Liver (tissue), 9 donors: ENCODE results near the gene HSPA12A. TPM values are rescaled to one million over a fixed set of nuclear protein-coding genes. Genes with fewer than 3 reads are reported as not detected.

Experiments used
- DNase-seq: peaks from one replicate; pipeline ENCODE4 v3.0.0-alpha.2; 2017; ENCODE audit warnings: low spot score
- H3K27ac ChIP-seq, 2 donors: one replicate each; pipeline ENCODE4 v1.7.0; 2013; ENCODE audit warnings: inconsistent platforms in 2 of 2, low read length in 2 of 2, control low read depth in 1 of 2, low read depth in 1 of 2, mild to moderate bottlenecking in 1 of 2
- H3K27me3 ChIP-seq, 4 donors: one replicate each; pipeline versions ENCODE4 v1.6.1 to v1.7.0; 2013; ENCODE audit warnings: low read length in 3 of 4, inconsistent platforms in 1 of 4, mild to moderate bottlenecking in 1 of 4, moderate library complexity in 1 of 4; ENCODE audit not compliant: control insufficient read depth in 4 of 4, insufficient read depth in 4 of 4
- H3K36me3 ChIP-seq, 4 donors: one replicate each; pipeline versions ENCODE4 v1.6.1 to v1.7.0; 2013; ENCODE audit warnings: low read length in 3 of 4, mild to moderate bottlenecking in 3 of 4, low read depth in 1 of 4, moderate library complexity in 1 of 4; ENCODE audit not compliant: control insufficient read depth in 4 of 4, insufficient read depth in 3 of 4
- H3K4me1 ChIP-seq, 4 donors: one replicate each; pipeline versions ENCODE4 v1.6.1 to v1.7.0; 2013; ENCODE audit warnings: low read length in 3 of 4, mild to moderate bottlenecking in 3 of 4, moderate library complexity in 1 of 4; ENCODE audit not compliant: control insufficient read depth in 4 of 4, insufficient read depth in 4 of 4
- H3K4me3 ChIP-seq, 3 donors: one replicate each; pipeline versions ENCODE4 v1.6.1 to v1.7.0; 2013; ENCODE audit warnings: low read length in 3 of 3, control low read depth in 1 of 3, low read depth in 1 of 3, mild to moderate bottlenecking in 1 of 3
- H3K9ac ChIP-seq, 2 donors: one replicate each; pipeline ENCODE4 v1.7.0; 2013; ENCODE audit warnings: low read length in 2 of 2, mild to moderate bottlenecking in 2 of 2, moderate library complexity in 2 of 2, control low read depth in 1 of 2, low read depth in 1 of 2
- H3K9me3 ChIP-seq, 4 donors: one replicate each; pipeline versions ENCODE4 v1.6.1 to v1.7.0; 2013; ENCODE audit warnings: low read length in 3 of 4; ENCODE audit not compliant: control insufficient read depth in 4 of 4
- ATF3 ChIP-seq: IDR thresholded peaks from 2 replicates; pipeline ENCODE4 v1.6.1; 2016; ENCODE audit warnings: antibody characterized with exemption
- FOXA1 ChIP-seq: IDR thresholded peaks from 2 replicates; pipeline ENCODE4 v1.6.1; 2016; ENCODE audit warnings: antibody characterized with exemption
- FOXA2 ChIP-seq: IDR thresholded peaks from 2 replicates; pipeline ENCODE4 v1.6.1; 2016; ENCODE audit warnings: antibody characterized with exemption
- HNF4A ChIP-seq, 2 donors: conservative IDR thresholded peaks; 2 replicates each; pipeline ENCODE4 v1.6.1; 2016; ENCODE audit warnings: antibody characterized with exemption in 2 of 2, mild to moderate bottlenecking in 2 of 2
- HNF4G ChIP-seq: IDR thresholded peaks from 2 replicates; pipeline ENCODE4 v1.6.1; 2016; ENCODE audit warnings: antibody characterized with exemption
- JUND ChIP-seq, 2 donors: IDR thresholded peaks; 2 replicates each; pipeline ENCODE4 v1.6.1; 2016; ENCODE audit warnings: antibody characterized with exemption in 2 of 2
- MAX ChIP-seq: IDR thresholded peaks from 2 replicates; pipeline ENCODE4 v1.6.1; 2016; ENCODE audit warnings: antibody characterized with exemption
- NR2F2 ChIP-seq: IDR thresholded peaks from 2 replicates; pipeline ENCODE4 v1.6.1; 2016; ENCODE audit warnings: antibody characterized with exemption
- SP1 ChIP-seq: IDR thresholded peaks from 2 replicates; pipeline ENCODE4 v1.6.1; 2018; ENCODE audit warnings: antibody characterized with exemption, mild to moderate bottlenecking
- TAF1 ChIP-seq: conservative IDR thresholded peaks from 2 replicates; pipeline ENCODE4 v1.6.1; 2016; ENCODE audit warnings: antibody characterized with exemption, mild to moderate bottlenecking
- ZBTB33 ChIP-seq: IDR thresholded peaks from 2 replicates; pipeline ENCODE4 v1.6.1; 2016; ENCODE audit warnings: antibody characterized with exemption
- WGBS: extraction: QIAGEN DNeasy Blood & Tissue Kit; methylation state at CpG from one replicate; pipeline ENCODE4 v1.1.7; 2013; 5-methylcytosine and 5-hydroxymethylcytosine counted together
- polyA plus RNA-seq, 2 donors: library from polyadenylated mRNA; stranded (reverse) in 1 of 2; unstranded in 1 of 2; fragments of 200-250 nt in 1 of 2; fragments of >200 nt in 1 of 2; fragmentation: Nextera tagmentation in 1 of 2; extraction: Ambion mirVana in 1 of 2; gene quantifications; one replicate each; pipeline versions ENCODE4 v1.2.1 to v1.2.3, GENCODE V29; 2013 to 2015
- total RNA-seq, 2 donors: library from RNA; depleted of rRNA; stranded (reverse); fragments of >200 nt; gene quantifications; one replicate each; pipeline ENCODE4 v1.2.3, GENCODE V29; 2014
- TF ChIP-seq, protein P1 (sequence below): fragments of 150-350 bp; IDR thresholded peaks from 2 replicates; pipeline ENCODE4 v1.5.1; 2017; ENCODE audit warnings: improper control_type of control experiment, low read depth, low read length; ENCODE audit not compliant: missing input control
- donor health status: healthy.
- donor health status: healthy.
- donor health status: healthy.
- donor health status: healthy.
- donor health status: healthy.

Gene HSPA12A
- total and polyA plus RNA-seq, 4 donors: 1.3 to 4.5 (median 1.6) TPM

GRCh38 chr10:116632596-116633215, 109.7 kb downstream of the HSPA12A start:
- no peaks in the 10 kb centered on the region for H3K9me3 ChIP-seq
- H3K36me3 ChIP-seq: no peaks in the 10 kb centered on the region
- H3K4me1 ChIP-seq: peaks cover 0 to under 1% (median 0%) of the 10 kb centered on the region in 4 donors
- no peak overlapping the region for H3K9ac ChIP-seq
- H3K4me3 ChIP-seq: no peak overlapping the region
- no peak for DNase-seq
- TF ChIP-seq HNF4G (no peak), MAX (no peak), SP1 (no peak), FOXA2 (no peak), FOXA1 (no peak)
- 90% methylated on average over 17 of the region's 17 CpGs for WGBS
- H3K27me3 ChIP-seq: peaks cover 0 to 5% (median 1%) of the 10 kb centered on the region in 4 donors
- no peak overlapping the region for H3K27ac ChIP-seq

- WGBS: 88% methylated on average over 6 of the region's 6 CpGs
- Histone ChIP-seq H3K36me3 (no peaks in the 10 kb centered on the region), H3K4me3 (no peak overlapping the region), H3K27me3 (peaks cover 0 to 5% (median 2%) of the 10 kb centered on the region in 4 donors), H3K9ac (no peak overlapping the region), H3K9me3 (no peaks in the 10 kb centered on the region), H3K4me1 (peaks cover 0 to 5% (median 0%) of the 10 kb centered on the region in 4 donors), H3K27ac (no peak overlapping the region)
- DNase-seq: no peak
- TF ChIP-seq SP1 (no peak), MAX (no peak)
These were observed 110.5 kb downstream of the HSPA12A start for GRCh38 chr10:116631871-116632295.

DNA sequence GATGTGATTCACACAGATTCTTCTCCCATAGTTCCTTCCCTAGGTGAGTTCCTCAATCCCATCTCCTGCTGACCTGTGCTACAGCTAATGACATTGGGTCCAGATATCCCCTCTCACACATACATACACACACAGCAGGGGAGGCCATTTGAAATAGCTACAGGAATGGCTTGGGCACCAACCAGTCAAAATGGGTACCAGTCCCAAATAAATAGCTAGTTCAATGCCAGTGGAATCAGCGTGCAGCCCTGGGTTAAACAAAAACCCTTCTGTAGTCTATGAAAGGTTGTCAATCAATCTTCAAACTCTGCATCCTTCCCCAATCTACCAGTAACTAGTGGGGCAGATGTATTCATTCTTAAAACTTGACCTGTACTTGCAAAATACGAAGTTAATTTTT, 112.3 kb downstream of the HSPA12A start:
- H3K4me3 ChIP-seq: no peak overlapping the region
- H3K27ac ChIP-seq: no peak overlapping the region
- no peaks in the 10 kb centered on the region for H3K9me3 ChIP-seq
- TF ChIP-seq NR2F2: no peak
- no peak for TF ChIP-seq MAX
- TF ChIP-seq HNF4A (conservative IDR thresholded peaks at IDR 0.05): no peak
- TF ChIP-seq, protein P1, sequence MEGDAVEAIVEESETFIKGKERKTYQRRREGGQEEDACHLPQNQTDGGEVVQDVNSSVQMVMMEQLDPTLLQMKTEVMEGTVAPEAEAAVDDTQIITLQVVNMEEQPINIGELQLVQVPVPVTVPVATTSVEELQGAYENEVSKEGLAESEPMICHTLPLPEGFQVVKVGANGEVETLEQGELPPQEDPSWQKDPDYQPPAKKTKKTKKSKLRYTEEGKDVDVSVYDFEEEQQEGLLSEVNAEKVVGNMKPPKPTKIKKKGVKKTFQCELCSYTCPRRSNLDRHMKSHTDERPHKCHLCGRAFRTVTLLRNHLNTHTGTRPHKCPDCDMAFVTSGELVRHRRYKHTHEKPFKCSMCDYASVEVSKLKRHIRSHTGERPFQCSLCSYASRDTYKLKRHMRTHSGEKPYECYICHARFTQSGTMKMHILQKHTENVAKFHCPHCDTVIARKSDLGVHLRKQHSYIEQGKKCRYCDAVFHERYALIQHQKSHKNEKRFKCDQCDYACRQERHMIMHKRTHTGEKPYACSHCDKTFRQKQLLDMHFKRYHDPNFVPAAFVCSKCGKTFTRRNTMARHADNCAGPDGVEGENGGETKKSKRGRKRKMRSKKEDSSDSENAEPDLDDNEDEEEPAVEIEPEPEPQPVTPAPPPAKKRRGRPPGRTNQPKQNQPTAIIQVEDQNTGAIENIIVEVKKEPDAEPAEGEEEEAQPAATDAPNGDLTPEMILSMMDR: no peak
- no peak for TF ChIP-seq TAF1
- TF ChIP-seq ATF3: no peak
- WGBS: 78% methylated on average over 2 of the region's 2 CpGs
- peaks cover 0 to 5% (median 0%) of the 10 kb centered on the region in 4 donors for H3K4me1 ChIP-seq
- DNase-seq: no peak
- peaks cover 0 to 12% (median 2%) of the 10 kb centered on the region in 4 donors for H3K27me3 ChIP-seq
- no peak overlapping the region for H3K9ac ChIP-seq
- H3K36me3 ChIP-seq: no peaks in the 10 kb centered on the region

- 77% methylated on average over 4 of the region's 4 CpGs for WGBS
- Histone ChIP-seq H3K4me1 (peaks cover 0 to 5% (median 0%) of the 10 kb centered on the region in 4 donors), H3K36me3 (no peaks in the 10 kb centered on the region), H3K27me3 (peaks cover 0 to 12% (median 2%) of the 10 kb centered on the region in 4 donors), H3K9me3 (no peaks in the 10 kb centered on the region), H3K27ac (no peak overlapping the region), H3K9ac (no peak overlapping the region), H3K4me3 (no peak overlapping the region)
- no peak for TF ChIP-seq JUND (IDR thresholded peaks at IDR 0.05)
- no peak for TF ChIP-seq ZBTB33
- TF ChIP-seq, protein P1: no peak
- no peak for TF ChIP-seq HNF4G
- TF ChIP-seq SP1: no peak
- no peak for TF ChIP-seq MAX
- TF ChIP-seq FOXA2: no peak
- no peak for TF ChIP-seq ATF3
- no peak for DNase-seq
These were observed 113.0 kb downstream of the HSPA12A start for GRCh38 chr10:116629340-116629739.
